ENCODE data around the gene TMEM164.

TMEM164 gene

GRCh38 chrX:110042496-110042895 is 39.6 kb downstream of the TMEM164 start:
- no peak for DNase-seq

- DNase-seq: no peak
Measured at GRCh38 chrX:110043506-110043905, 40.6 kb downstream of the TMEM164 start.

DNA sequence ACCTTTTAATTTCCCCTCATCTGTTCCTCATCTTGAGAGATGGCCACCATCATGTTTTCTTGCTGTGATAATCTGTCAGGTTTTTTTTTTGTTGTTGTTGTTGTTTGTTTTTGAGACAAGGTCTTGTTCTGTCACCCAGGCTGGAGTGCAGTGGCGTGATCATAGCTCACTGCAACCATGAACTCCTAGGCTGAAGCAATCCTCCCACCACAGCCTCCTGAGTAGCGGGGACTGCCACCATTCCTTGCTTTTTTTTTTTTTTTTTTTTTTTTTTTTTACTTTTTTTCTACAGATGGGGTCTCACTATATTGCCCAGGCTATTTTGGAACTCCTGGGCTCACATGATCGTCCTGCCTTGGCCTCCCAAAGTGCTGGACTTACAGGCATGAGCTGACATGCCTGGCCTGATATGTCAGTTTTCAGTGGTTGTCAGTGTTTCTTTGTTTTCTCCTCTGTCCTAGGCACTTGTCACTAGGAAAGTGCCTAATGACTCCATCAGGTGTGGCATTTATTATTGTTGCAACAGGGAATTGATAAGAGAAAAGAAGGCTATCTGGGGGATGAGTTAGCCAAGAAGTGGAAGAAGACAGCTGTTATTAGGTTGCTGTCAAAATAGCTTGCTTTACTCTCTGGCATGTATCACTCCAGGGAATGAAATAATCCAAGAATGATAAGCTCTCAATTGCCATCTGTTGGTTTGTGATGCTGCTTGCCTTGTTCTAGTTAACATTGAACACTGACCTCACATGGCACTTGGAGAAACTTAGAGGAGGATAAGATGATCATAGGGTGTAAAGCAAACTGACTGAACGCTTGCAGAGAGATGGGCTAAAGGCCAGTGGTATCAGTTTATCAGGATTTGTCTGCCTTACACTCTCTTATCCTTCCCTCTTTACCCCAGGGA is 41.7 kb downstream of the TMEM164 start:
- DNase-seq: no peak

- DNase-seq: no peak
Measured at GRCh38 chrX:110045421-110045820, 42.5 kb downstream of the TMEM164 start.

DNA sequence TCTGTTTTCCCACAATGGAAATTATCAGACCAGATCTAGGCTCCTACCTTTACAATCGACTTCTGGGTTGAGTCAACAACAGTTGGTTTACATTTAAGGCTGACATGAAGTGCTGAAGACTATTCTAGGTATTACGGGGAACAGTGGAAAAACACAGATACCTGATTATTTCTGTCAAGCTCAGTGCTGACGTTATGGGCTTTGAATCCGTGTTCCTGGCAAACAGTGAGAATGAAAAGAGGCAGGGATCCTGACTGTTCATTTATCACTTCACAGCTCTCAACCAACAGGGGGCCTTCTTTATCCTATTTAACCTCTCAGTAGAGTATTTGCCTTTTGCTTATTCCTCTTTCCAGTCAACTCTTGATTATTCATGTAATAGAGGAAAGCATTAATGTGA is 43.1 kb downstream of the TMEM164 start:
- no peak for DNase-seq

DNA sequence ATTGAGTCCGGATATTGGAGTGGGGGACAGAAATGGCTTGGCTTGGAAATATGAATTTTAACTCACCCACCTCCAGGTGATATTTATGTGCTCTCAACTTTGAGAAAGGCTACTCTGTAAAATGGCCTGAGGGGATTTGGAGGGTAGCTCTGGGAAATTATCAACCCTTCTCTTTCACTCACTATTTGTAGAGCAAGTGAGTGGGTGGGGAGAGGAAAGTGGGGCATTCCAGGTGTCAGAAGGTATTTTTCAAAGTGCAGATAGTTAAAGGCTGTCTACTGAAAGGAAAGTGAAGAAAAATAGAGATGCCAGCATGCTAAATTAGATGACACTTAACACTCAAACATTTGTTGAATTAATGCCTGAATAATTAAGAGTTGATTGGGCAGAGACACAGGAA is 44.1 kb downstream of the TMEM164 start:
- DNase-seq: no peak

DNA sequence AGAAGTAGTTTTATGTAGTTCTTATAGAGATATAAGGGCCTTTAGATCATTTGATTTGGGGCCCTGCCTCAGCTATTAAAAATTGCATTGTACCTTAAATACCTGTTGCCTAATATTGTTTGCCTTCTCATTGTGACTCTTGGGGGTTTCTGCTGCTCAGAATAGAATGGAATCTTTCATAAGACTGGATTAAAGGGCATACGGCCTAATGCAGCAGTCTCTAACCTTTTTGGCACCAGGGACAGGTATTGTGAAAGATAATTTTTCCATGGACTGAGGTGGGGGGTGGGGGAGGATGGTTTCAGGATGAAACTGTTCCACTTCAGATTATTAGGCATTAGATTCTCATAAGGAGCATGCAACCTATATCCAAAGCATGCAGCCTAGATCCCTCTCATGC is 46.2 kb downstream of the TMEM164 start:
- no peak for DNase-seq

DNA sequence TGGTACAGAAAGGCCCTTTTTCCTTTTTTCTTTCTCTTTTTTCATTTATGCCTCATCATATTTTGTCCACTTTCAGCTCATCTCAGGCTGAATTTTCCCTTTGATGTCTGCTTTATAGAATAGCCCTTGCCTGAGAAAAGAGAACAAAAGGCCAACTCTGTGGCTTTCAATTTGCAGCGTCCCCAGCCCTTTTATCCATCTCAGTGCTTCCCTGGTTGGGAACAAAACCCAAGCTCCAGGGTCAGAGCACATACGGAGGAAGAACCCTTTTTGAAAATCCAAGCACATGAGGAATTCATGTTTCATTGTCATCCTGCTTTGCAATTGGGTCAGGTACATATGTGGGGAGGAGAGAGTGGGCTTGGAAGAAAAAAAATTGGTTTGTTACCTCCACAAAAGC is 47.5 kb downstream of the TMEM164 start:
- DNase-seq: no peak

GRCh38 chrX:110050901-110051300 is 48.0 kb downstream of the TMEM164 start:
- DNase-seq: no peak

- no peak for DNase-seq
Measured at GRCh38 chrX:110051559-110051958, 48.6 kb downstream of the TMEM164 start.

DNA sequence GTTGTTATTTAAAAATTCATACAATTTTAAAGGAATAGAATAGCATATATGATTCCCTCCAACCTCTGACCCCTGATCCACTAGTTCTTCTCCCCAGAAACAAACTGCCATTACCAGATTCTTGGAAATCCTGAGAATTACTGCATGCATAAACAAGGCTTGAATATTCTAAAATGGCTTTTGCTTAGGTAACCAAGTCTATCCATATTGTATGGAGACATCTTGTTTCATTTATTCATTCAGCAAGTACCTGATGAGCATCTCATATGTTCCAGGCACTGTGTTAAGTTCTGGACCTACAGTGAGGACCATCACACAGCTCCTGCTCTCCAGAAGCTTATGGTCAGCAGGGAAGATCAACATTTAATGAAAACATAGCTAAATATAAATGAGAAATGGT is 49.4 kb downstream of the TMEM164 start:
- no peak for DNase-seq

GRCh38 chrX:110053453-110053852 is 50.5 kb downstream of the TMEM164 start:
- DNase-seq: no peak

- no peak for DNase-seq
Measured at GRCh38 chrX:110055616-110056015, 52.7 kb downstream of the TMEM164 start.

- DNase-seq: no peak
Measured at GRCh38 chrX:110056419-110056818, 53.5 kb downstream of the TMEM164 start.

DNA sequence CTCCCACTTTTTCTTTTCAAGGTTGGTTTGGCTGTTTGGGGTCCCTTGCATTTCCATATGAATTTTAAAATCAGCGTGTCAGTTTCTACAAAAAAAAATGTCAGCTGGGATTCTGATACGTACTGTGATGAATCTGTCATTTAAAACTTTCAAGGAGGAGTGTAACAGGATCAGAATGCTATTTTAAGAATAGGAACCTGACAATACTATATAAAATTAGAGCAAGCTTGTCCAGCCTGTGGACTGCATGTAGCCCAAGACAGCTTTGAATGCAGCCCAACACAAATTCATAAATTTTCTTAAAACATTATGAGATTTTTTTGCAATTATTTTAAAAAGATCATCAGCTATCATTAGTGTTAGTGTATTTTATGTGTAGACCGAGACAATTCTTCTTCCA is 56.5 kb downstream of the TMEM164 start:
- no peak for DNase-seq

DNA sequence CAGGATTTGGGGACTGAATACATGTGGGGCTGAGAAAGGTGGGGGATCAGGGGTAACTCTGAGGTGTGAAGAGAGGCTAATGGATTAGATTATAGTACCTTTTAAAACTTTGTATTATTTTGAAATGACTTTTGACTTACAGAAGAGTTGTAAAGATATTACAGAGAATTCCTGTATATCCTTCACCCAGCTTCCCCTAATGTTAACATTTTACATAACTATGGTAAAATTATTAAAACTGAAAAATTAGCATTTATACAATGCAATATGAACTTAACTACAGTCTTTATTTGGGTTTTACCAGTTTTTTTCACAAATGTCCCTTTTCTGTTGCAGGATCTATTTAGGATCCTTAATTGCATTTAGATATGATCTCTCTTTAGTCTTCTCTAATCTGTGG is 57.4 kb downstream of the TMEM164 start:
- no peak for DNase-seq

- no peak for DNase-seq
Measured at GRCh38 chrX:110060846-110061537, 58.1 kb downstream of the TMEM164 start.

DNA sequence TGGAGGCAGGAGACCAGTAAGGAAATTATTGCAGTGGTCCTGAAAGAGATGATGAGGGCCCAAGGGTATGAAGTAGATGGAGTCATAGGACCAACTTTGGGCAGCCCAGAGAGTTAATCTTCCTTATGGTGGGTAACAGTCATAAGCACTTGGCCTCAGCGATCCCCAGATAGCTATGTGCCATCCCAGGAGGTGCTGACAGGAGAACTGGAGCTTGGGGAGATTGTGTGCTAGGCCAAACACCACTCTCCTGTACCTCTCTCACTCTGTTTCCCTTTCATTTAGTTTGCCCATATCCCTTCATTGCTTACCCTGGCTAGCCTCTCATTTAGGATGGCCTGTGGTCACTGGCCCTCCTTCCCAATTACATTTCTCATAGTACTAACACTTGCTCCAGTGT is 60.0 kb downstream of the TMEM164 start:
- no peak for DNase-seq

- no peak for DNase-seq
Measured at GRCh38 chrX:110066488-110067225, 63.7 kb downstream of the TMEM164 start.

- DNase-seq: no peak
Measured at GRCh38 chrX:110070970-110071369, 68.1 kb downstream of the TMEM164 start.

DNA sequence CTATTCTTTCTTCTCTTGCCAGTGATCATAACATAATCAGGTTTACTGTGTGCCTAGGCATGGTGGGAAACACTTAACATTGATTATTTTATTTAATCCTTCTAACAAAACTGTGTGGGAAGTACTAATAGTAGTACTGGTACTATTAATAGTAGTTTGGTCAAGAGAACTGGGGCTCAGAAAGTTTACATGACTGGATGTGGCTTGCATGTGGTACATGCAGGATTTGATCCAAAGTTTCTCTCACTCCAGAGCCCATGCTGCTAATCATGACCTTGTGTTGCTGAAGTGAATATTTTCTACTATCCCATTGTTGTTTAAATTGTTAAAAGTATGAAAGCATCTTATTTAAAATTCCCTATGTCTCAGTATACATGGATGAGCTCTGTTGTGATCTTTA is 78.4 kb downstream of the TMEM164 start:
- no peak for DNase-seq

DNA sequence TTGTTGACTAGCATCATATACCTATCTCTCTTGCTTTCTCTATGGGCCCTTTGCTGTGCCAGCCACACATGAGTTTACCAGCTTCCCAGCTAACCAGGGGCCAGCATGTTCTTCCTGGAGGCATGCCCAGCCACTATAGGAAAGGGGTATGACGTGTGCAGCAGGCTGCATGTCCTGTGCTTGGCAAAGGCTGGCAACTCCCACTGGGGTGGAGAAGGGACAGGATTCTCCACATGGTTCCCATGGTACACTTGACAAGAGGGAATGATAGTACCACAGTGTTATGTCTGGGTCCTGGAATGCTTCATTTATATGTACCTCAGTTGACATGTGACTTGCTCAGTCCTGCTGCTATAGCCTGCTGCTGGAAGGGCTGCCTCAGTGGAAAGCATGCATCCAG is 78.8 kb downstream of the TMEM164 start:
- no peak for DNase-seq

- no peak for DNase-seq
Measured at GRCh38 chrX:110082161-110082560, 79.2 kb downstream of the TMEM164 start.

Measured in activated effector memory CD4-positive, alpha-beta T cell treated with Interleukin-2 at 50 U/mL for 16 hours (primary cell).